ENCODE measurements around the gene SLC9C1. TPM values are rescaled to one million over a fixed set of nuclear protein-coding genes. Genes with fewer than 3 reads are reported as not detected.

The SLC9C1 gene
- total RNA-seq, 1 donor from 2014 or later: not detected

GRCh38 chr3:112101916-112102315, 192.1 kb downstream of the SLC9C1 start:
- no peak for TF ChIP-seq CTCF (IDR thresholded peaks at IDR 0.05)
- Histone ChIP-seq H3K27me3 (ENCODE audit: low read depth) (no peaks in the 10 kb centered on the region), H3K36me3 (no peaks in the 10 kb centered on the region), H3K4me1 (no peaks in the 10 kb centered on the region), H3K27ac (no peak overlapping the region), H3K4me3 (no peak overlapping the region), H3K9me3 (no peaks in the 10 kb centered on the region)
- ATAC-seq: no peak
- DNase-seq: no peak
- intact Hi-C loops (cut with DNase I): no loop called here

GRCh38 chr3:112097378-112097777, 196.6 kb downstream of the SLC9C1 start:
- no peaks in the 10 kb centered on the region for H3K36me3 ChIP-seq
- peaks cover 6% of the 10 kb centered on the region for H3K4me1 ChIP-seq
- TF ChIP-seq CTCF (IDR thresholded peaks at IDR 0.05): no peak
- intact Hi-C loops (cut with DNase I): no loop called here
- H3K27me3 ChIP-seq (ENCODE audit: low read depth): no peaks in the 10 kb centered on the region
- no peak overlapping the region for H3K4me3 ChIP-seq
- ATAC-seq (peak; percentile 82 to 88), DNase-seq (no peak)
- no peaks in the 10 kb centered on the region for H3K9me3 ChIP-seq
- H3K27ac ChIP-seq: no peak overlapping the region

GRCh38 chr3:112096176-112096575, 197.8 kb downstream of the SLC9C1 start:
- DNase-seq (no peak), ATAC-seq (no peak)
- H3K27ac ChIP-seq: no peak overlapping the region
- H3K27me3 ChIP-seq (ENCODE audit: low read depth): no peaks in the 10 kb centered on the region
- no peaks in the 10 kb centered on the region for H3K9me3 ChIP-seq
- no peak overlapping the region for H3K4me3 ChIP-seq
- TF ChIP-seq CTCF (IDR thresholded peaks at IDR 0.05): no peak
- peaks cover 9% of the 10 kb centered on the region for H3K4me1 ChIP-seq
- H3K36me3 ChIP-seq: no peaks in the 10 kb centered on the region
- intact Hi-C loops (cut with DNase I): no loop called here

- Histone ChIP-seq H3K27me3 (ENCODE audit: low read depth) (no peaks in the 10 kb centered on the region), H3K4me1 (peaks cover 11% of the 10 kb centered on the region), H3K9me3 (no peaks in the 10 kb centered on the region), H3K27ac (no peak overlapping the region), H3K36me3 (no peaks in the 10 kb centered on the region), H3K4me3 (no peak overlapping the region)
- intact Hi-C loops (cut with DNase I): no loop called here
- DNase-seq (no peak), ATAC-seq (no peak)
- no peak for TF ChIP-seq CTCF (IDR thresholded peaks at IDR 0.05)
Observed at GRCh38 chr3:112095731-112096130, 198.3 kb downstream of the SLC9C1 start.

GRCh38 chr3:112093180-112093522, 200.9 kb downstream of the SLC9C1 start:
- H3K27ac ChIP-seq: no peak overlapping the region
- DNase-seq (no peak), ATAC-seq (no peak)
- intact Hi-C loops (cut with DNase I): no loop called here
- no peaks in the 10 kb centered on the region for H3K36me3 ChIP-seq
- no peak overlapping the region for H3K4me3 ChIP-seq
- no peaks in the 10 kb centered on the region for H3K9me3 ChIP-seq
- H3K27me3 ChIP-seq (ENCODE audit: low read depth): no peaks in the 10 kb centered on the region
- TF ChIP-seq CTCF (IDR thresholded peaks at IDR 0.05): no peak
- H3K4me1 ChIP-seq: peaks cover 17% of the 10 kb centered on the region
